HG03354 (cell line): ENCODE results near the gene BABAM2.

ENCODE experiments used
- ATAC-seq: cut with Tn5 transposase; IDR thresholded peaks from one replicate; pipeline ENCODE4 v1.9.1; 2021; ENCODE audit warnings: mild to moderate bottlenecking; ENCODE audit not compliant: unreplicated experiment, poor library complexity, severe bottlenecking

BABAM2 gene

GRCh38 chr2:28314968-28315367 is 424.4 kb downstream of the BABAM2 start:
- no peak for ATAC-seq

- no peak for ATAC-seq
These were observed 426.2 kb downstream of the BABAM2 start for GRCh38 chr2:28316546-28317335.

- no peak for ATAC-seq
These were observed 426.9 kb downstream of the BABAM2 start for GRCh38 chr2:28317390-28317789.

- no peak for ATAC-seq
These were observed 427.5 kb downstream of the BABAM2 start for GRCh38 chr2:28318023-28318422.

GRCh38 chr2:28318462-28319117 is 428.1 kb downstream of the BABAM2 start:
- no peak for ATAC-seq

GRCh38 chr2:28319118-28320008 is 428.8 kb downstream of the BABAM2 start:
- no peak for ATAC-seq

- no peak for ATAC-seq
These were observed 429.5 kb downstream of the BABAM2 start for GRCh38 chr2:28320009-28320365.

GRCh38 chr2:28320371-28320770 is 429.8 kb downstream of the BABAM2 start:
- no peak for ATAC-seq

- ATAC-seq = no peak
These were observed 430.9 kb downstream of the BABAM2 start for GRCh38 chr2:28321426-28321825.

- ATAC-seq = no peak
These were observed 431.5 kb downstream of the BABAM2 start for GRCh38 chr2:28322051-28322450.

GRCh38 chr2:28322456-28322855 is 431.9 kb downstream of the BABAM2 start:
- no peak for ATAC-seq

- ATAC-seq = no peak
These were observed 432.5 kb downstream of the BABAM2 start for GRCh38 chr2:28322981-28323396.

GRCh38 chr2:28325173-28325566 is 434.6 kb downstream of the BABAM2 start:
- ATAC-seq = no peak

- ATAC-seq = no peak
These were observed 435.3 kb downstream of the BABAM2 start for GRCh38 chr2:28325567-28326468.

GRCh38 chr2:28326469-28326805 is 435.9 kb downstream of the BABAM2 start:
- no peak for ATAC-seq

GRCh38 chr2:28326881-28327505 is 436.5 kb downstream of the BABAM2 start:
- no peak for ATAC-seq

- no peak for ATAC-seq
These were observed 437.0 kb downstream of the BABAM2 start for GRCh38 chr2:28327581-28327955.

GRCh38 chr2:28327956-28328922 is 437.7 kb downstream of the BABAM2 start:
- no peak for ATAC-seq
